IMR-90 (cell line): ENCODE results near the gene ERLIN1. TPM values are rescaled to one million over a fixed set of nuclear protein-coding genes. Genes with fewer than 3 reads are reported as not detected.

Experiments used
- ATAC-seq: fragments of 200-7000 bp; cut with Tn5 transposase; 2 replicates; pipeline ENCODE4 v1.9.1; 2020; ENCODE audit warnings: low read depth, mild to moderate bottlenecking, moderate library complexity
- BruUV-seq: library from RNA; stranded (reverse); fragments of 400-500 nt; replicated peaks from 2 replicates; lab custom pipeline; 2021; lab: Mats Ljungman, UMichigan
- CTCF ChIA-PET: fragments of 300-600 bp; formaldehyde crosslinking; extraction: SDS; loops from one replicate; lab custom pipeline; 2021; ENCODE audit warnings: antibody characterized with exemption; lab: Yijun Ruan, JAX
- POLR2A ChIA-PET: fragments of 300-600 bp; sonication (Branson Sonifier 250); formaldehyde crosslinking; loops from one replicate; lab custom pipeline; 2022; ENCODE audit warnings: antibody characterized with exemption; ENCODE audit not compliant: unreplicated experiment; lab: Charles Lee
- DNase-seq: peaks from one replicate; pipeline ENCODE4 v3.0.0; 2013
- H2AFZ ChIP-seq: replicated peaks from 2 replicates; pipeline ENCODE3; 2013; ENCODE audit warnings: low read length, mild to moderate bottlenecking; ENCODE audit not compliant: poor library complexity
- H2AK5ac ChIP-seq: 2 replicates; pipeline ENCODE4 v1.6.1; 2013; ENCODE audit warnings: low read depth, low read length, inconsistent platforms
- H2AK9ac ChIP-seq: replicated peaks from 2 replicates; pipeline ENCODE3; 2013; ENCODE audit warnings: mild to moderate bottlenecking, low read depth, low read length, moderate library complexity; ENCODE audit not compliant: poor library complexity
- H2BK120ac ChIP-seq: 2 replicates; pipeline ENCODE4 v1.6.1; 2013; ENCODE audit warnings: low read depth, low read length, inconsistent platforms
- H2BK15ac ChIP-seq: 3 replicates; pipeline ENCODE4 v1.6.1; 2013; ENCODE audit warnings: low read depth, low read length, inconsistent platforms
- H2BK20ac ChIP-seq: 2 replicates; pipeline ENCODE4 v1.6.1; 2013; ENCODE audit warnings: low read depth, mild to moderate bottlenecking, inconsistent platforms, low read length, moderate library complexity
- H2BK5ac ChIP-seq: 2 replicates; pipeline ENCODE4 v1.6.1; 2013; ENCODE audit warnings: mild to moderate bottlenecking, low read depth, low read length, inconsistent platforms; ENCODE audit not compliant: poor library complexity, severe bottlenecking
- H3K14ac ChIP-seq: replicated peaks from 2 replicates; pipeline ENCODE4 v1.6.1; 2013; ENCODE audit warnings: low read depth, low read length, inconsistent platforms
- H3K18ac ChIP-seq: 2 replicates; pipeline ENCODE4 v1.6.1; 2013; ENCODE audit warnings: low read depth, low read length, control low read depth
- H3K23ac ChIP-seq: 2 replicates; pipeline ENCODE4 v1.6.1; 2013; ENCODE audit warnings: low read depth, low read length, inconsistent platforms
- H3K27ac ChIP-seq: 2 replicates; pipeline ENCODE4 v1.5.1; 2013; ENCODE audit warnings: mild to moderate bottlenecking, control low read depth, low read length; ENCODE audit not compliant: insufficient read depth
- H3K27me3 ChIP-seq: 2 replicates; pipeline ENCODE4 v1.6.1; 2013; ENCODE audit warnings: low read length; ENCODE audit not compliant: control insufficient read depth, insufficient read depth
- H3K36me3 ChIP-seq: 2 replicates; pipeline ENCODE4 v1.6.1; 2013; ENCODE audit warnings: low read length, mixed read lengths; ENCODE audit not compliant: control insufficient read depth, insufficient read depth
- H3K4ac ChIP-seq: 2 replicates; pipeline ENCODE4 v1.6.1; 2013; ENCODE audit warnings: low read depth, low read length, inconsistent platforms
- H3K4me1 ChIP-seq: 2 replicates; pipeline ENCODE4 v1.6.1; 2013; ENCODE audit warnings: low read length, mixed read lengths; ENCODE audit not compliant: control insufficient read depth, insufficient read depth
- H3K4me2 ChIP-seq: 2 replicates; pipeline ENCODE4 v1.6.1; 2013; ENCODE audit warnings: low read depth, mild to moderate bottlenecking, control low read depth, low read length, moderate library complexity
- H3K4me3 ChIP-seq: 2 replicates; pipeline ENCODE4 v1.5.1; 2013; ENCODE audit warnings: low read depth, mild to moderate bottlenecking, control low read depth, low read length, moderate library complexity; ENCODE audit not compliant: insufficient read depth
- H3K56ac ChIP-seq: 2 replicates; pipeline ENCODE4 v1.6.1; 2013; ENCODE audit warnings: low read length, inconsistent platforms; ENCODE audit not compliant: insufficient read depth; ENCODE audit errors: extremely low read depth
- H3K79me1 ChIP-seq, 2 experiments: 2 replicates each; pipeline ENCODE4 v1.6.1; 2013; ENCODE audit warnings: low read length in 2 of 2, inconsistent platforms in 1 of 2, low read depth in 1 of 2
- H3K9ac ChIP-seq: 2 replicates; pipeline ENCODE4 v1.6.1; 2013; ENCODE audit warnings: low read depth, low read length, control low read depth
- H3K9me1 ChIP-seq: 2 replicates; pipeline ENCODE4 v1.6.1; 2013; ENCODE audit warnings: low read length, inconsistent platforms; ENCODE audit not compliant: insufficient read depth
- H3K9me3 ChIP-seq: 2 replicates; pipeline ENCODE4 v1.6.1; 2013; ENCODE audit warnings: low read length; ENCODE audit not compliant: control insufficient read depth, insufficient read depth
- H4K20me1 ChIP-seq: 2 replicates; pipeline ENCODE4 v1.6.1; 2013; ENCODE audit warnings: low read length, inconsistent platforms; ENCODE audit not compliant: insufficient read depth
- H4K5ac ChIP-seq: 2 replicates; pipeline ENCODE4 v1.6.1; 2013; ENCODE audit warnings: mild to moderate bottlenecking, low read depth, low read length, control low read depth
- H4K8ac ChIP-seq, 2 experiments: 2 replicates each; pipeline ENCODE4 v1.6.1; 2013; ENCODE audit warnings: low read depth in 2 of 2, low read length in 2 of 2, control low read depth in 1 of 2, inconsistent platforms in 1 of 2
- H4K91ac ChIP-seq: 2 replicates; pipeline ENCODE4 v1.6.1; 2013; ENCODE audit warnings: low read depth, low read length, inconsistent platforms; ENCODE audit not compliant: insufficient read depth
- CEBPB ChIP-seq: IDR thresholded peaks from 2 replicates; pipeline ENCODE4 v1.6.1; 2012; ENCODE audit warnings: low read depth, low read length, improper control_type of control experiment
- NFE2L2 ChIP-seq: fragments of 150-350 bp; IDR thresholded peaks from 2 replicates; pipeline ENCODE4 v1.6.1; 2016; ENCODE audit warnings: low read depth, mild to moderate bottlenecking, low read length
- WGBS, 2 experiments: methylation state at CpG; one replicate each; pipeline versions ENCODE4 v1.1.5 to v1.1.7; 2013; ENCODE audit warnings: missing lambda C conversion rate in 2 of 2; ENCODE audit not compliant: insufficient read length in 1 of 2; ENCODE audit errors: extremely low coverage in 2 of 2; 5-methylcytosine and 5-hydroxymethylcytosine counted together
- dilution Hi-C: fragments of 300-500 bp; cut with HindIII; formaldehyde crosslinking; loops from one replicate; pipeline ENCODE4 v1.14.3; 2018; ENCODE audit warnings: low sequenced_read_pairs; ENCODE audit not compliant: unreplicated experiment
- in situ Hi-C: fragments of 300-500 bp; cut with MboI; formaldehyde crosslinking; loops from 3 replicates; pipeline ENCODE4 v1.14.3; 2019; ENCODE audit warnings: low sequenced_read_pairs, inconsistent platforms, mixed read lengths
- intact Hi-C: fragments of 100-400 bp; cut with micrococcal nuclease; formaldehyde crosslinking; loops from 2 replicates; pipeline ENCODE4 v1.10.0; 2022
- polyA plus RNA-seq, 3 experiments: library from polyadenylated mRNA; depleted of rRNA; stranded (reverse); fragments of >200 nt; gene quantifications; 2 replicates each; pipeline ENCODE4 v1.2.3, GENCODE V29; 2012; ENCODE audit warnings: low replicate concordance in 1 of 3
- total RNA-seq: library from RNA; depleted of rRNA; stranded (reverse); fragments of >200 nt; gene quantifications from 2 replicates; pipeline ENCODE4 v1.2.3, GENCODE V29; 2012

ERLIN1 gene
- total and polyA plus RNA-seq, 2 of the 4 experiments (the other 2 are of a cell fraction): 31.5 to 33.9 TPM

- no peak for ATAC-seq
- H4K91ac ChIP-seq: no peak overlapping the region
- no peak overlapping the region for H2AK9ac ChIP-seq
- H4K8ac ChIP-seq: no peak overlapping the region
- no peak overlapping the region for H3K27ac ChIP-seq
- peaks cover 7% of the 10 kb centered on the region; the same call in 1 of the 2 replicates for H3K36me3 ChIP-seq
- in situ Hi-C loops: no loop called here
- no TSS peak for BruUV-seq
- TF ChIP-seq CEBPB (peak; percentile 89), NFE2L2 (no peak)
- ChIA-PET CTCF (interaction anchor here (0.9 to 1.0 kb wide), 2 partner anchors 263 to 319 kb away, joined by 3 to 4 read pairs; no protein-coding TSS in a partner anchor), POLR2A (no interaction called here)
- no peak overlapping the region for H3K9ac ChIP-seq
- no peak overlapping the region for H2BK15ac ChIP-seq
- peak; percentile 15 for DNase-seq
- H3K56ac ChIP-seq: no peak overlapping the region
- H2BK5ac ChIP-seq: no peak overlapping the region
- H3K4me3 ChIP-seq: no peak overlapping the region
- intact Hi-C loops: no loop called here
- no CpG with 5 or more reads among the region's 3 CpGs for WGBS, 2 experiments
- dilution Hi-C loops: no loop called here
- H3K23ac ChIP-seq: no peak overlapping the region
- peaks cover 2% of the 10 kb centered on the region; the same call in 1 of the 2 replicates for H4K20me1 ChIP-seq
- H3K14ac ChIP-seq: no peak overlapping the region
- H2AFZ ChIP-seq: no peak overlapping the region
- H3K79me1 ChIP-seq: peaks cover 4 to 6% of the 10 kb centered on the region in 2 experiments; a peak in 2 of 4 replicates
- H3K4me1 ChIP-seq: no peaks in the 10 kb centered on the region
- no peak overlapping the region for H3K4me2 ChIP-seq
- no peak overlapping the region for H2BK120ac ChIP-seq
- H2AK5ac ChIP-seq: no peak overlapping the region
- H2BK20ac ChIP-seq: no peak overlapping the region
- no peak overlapping the region for H4K5ac ChIP-seq
- no peaks in the 10 kb centered on the region for H3K27me3 ChIP-seq
- no peak overlapping the region for H3K18ac ChIP-seq
- no peaks in the 10 kb centered on the region for H3K9me1 ChIP-seq
- no peaks in the 10 kb centered on the region for H3K9me3 ChIP-seq
- H3K4ac ChIP-seq: no peak overlapping the region
Measured at GRCh38 chr10:100163704-100164621, 21.9 kb downstream of the ERLIN1 start.
